Measurements from ENCODE around the gene KLC1.
A peak's percentile ranks its signal among the peaks of the same experiment; 100 is the strongest.

The KLC1 gene

DNA sequence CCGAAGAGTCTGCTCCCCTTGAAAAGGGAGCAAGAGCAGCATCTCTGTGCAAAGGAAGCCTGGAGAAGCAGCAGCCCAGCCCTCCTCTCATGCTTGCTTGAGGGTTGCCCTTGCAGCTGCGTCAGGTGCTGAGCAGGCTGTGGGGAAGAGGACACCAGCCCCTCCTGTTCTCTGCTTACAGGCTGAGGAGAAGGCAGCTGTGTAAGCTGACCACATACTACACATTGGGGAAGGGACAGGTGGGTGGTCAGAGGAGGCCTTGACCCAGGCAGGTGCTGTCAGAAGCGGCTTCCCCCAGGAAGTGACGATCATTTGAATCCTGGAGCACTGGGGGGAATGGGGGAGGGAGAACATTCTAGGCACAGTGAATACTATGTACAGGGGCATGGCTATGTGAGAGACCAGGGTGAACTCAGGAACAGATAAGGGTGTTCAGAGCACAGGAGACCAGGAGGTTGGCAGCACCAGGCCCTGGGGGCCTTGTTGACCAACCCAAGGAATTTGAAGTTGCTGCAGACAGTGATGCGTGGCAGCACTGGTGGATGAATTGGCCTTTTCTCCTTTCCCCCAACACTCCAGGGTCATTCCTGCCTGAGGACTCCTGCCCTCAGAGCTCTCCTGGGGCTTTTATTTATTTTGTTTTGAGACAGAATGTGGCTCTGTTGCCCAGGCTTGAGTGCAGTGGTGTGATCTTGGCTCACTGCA, 2.7 kb upstream of the KLC1 start:
- Histone ChIP-seq H3K4me3 (ENCODE audit: low read depth in 1 of 2, low read length in 1 of 2) (no peak overlapping the region), H3K27ac (no peak overlapping the region), H3K4me1 (ENCODE audit: control insufficient read depth in 1 of 2, insufficient read depth in 1 of 2, low read depth in 1 of 2, low read length in 1 of 2) (peaks cover 21 to 22% of the 10 kb centered on the region in 2 experiments), H3K27me3 (peaks cover 43% of the 10 kb centered on the region), H3K36me3 (no peaks in the 10 kb centered on the region), H3K9me3 (no peaks in the 10 kb centered on the region)
- TF ChIP-seq, protein P1, sequence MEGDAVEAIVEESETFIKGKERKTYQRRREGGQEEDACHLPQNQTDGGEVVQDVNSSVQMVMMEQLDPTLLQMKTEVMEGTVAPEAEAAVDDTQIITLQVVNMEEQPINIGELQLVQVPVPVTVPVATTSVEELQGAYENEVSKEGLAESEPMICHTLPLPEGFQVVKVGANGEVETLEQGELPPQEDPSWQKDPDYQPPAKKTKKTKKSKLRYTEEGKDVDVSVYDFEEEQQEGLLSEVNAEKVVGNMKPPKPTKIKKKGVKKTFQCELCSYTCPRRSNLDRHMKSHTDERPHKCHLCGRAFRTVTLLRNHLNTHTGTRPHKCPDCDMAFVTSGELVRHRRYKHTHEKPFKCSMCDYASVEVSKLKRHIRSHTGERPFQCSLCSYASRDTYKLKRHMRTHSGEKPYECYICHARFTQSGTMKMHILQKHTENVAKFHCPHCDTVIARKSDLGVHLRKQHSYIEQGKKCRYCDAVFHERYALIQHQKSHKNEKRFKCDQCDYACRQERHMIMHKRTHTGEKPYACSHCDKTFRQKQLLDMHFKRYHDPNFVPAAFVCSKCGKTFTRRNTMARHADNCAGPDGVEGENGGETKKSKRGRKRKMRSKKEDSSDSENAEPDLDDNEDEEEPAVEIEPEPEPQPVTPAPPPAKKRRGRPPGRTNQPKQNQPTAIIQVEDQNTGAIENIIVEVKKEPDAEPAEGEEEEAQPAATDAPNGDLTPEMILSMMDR (IDR thresholded peaks at IDR 0.05): no peak

GRCh38 chr14:103627073-103628025, 1.7 kb upstream of the KLC1 start:
- H3K27me3 ChIP-seq: peaks cover 36% of the 10 kb centered on the region
- TF ChIP-seq, protein P1 (IDR thresholded peaks at IDR 0.05): no peak
- no peaks in the 10 kb centered on the region for H3K36me3 ChIP-seq
- peaks cover 21 to 22% of the 10 kb centered on the region in 2 experiments for H3K4me1 ChIP-seq (ENCODE audit: control insufficient read depth in 1 of 2, insufficient read depth in 1 of 2, low read depth in 1 of 2, low read length in 1 of 2)
- no peak overlapping the region for H3K4me3 ChIP-seq (ENCODE audit: low read depth in 1 of 2, low read length in 1 of 2)
- no peaks in the 10 kb centered on the region for H3K9me3 ChIP-seq
- no peak overlapping the region for H3K27ac ChIP-seq

DNA sequence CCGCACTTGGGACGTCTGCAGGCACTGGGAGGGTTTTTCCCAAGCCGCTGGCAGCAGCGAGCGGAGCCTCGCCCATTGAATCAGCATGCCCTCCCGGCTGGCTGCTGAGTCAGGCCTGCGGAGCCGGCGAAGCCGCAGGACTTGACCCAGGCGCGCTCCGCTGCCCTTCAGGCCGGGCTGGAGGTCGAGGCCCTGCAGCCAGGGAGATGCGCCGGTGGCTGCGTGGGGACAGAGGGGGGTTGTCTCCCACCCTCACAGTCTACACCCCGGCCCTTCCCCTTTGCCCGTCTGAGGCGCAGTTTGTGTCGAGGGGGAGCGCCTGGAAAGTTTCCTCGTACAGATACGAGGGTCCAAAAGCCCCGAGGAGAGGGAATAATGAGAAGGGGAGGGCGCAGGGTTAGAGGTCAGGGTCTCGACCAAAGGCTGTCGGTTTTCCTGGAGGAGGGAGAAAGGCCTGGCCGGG, 759 bp upstream of the KLC1 start:
- TF ChIP-seq, protein P1 (IDR thresholded peaks at IDR 0.05): no peak
- no peaks in the 10 kb centered on the region for H3K9me3 ChIP-seq
- H3K36me3 ChIP-seq: no peaks in the 10 kb centered on the region
- H3K27ac ChIP-seq: peak overlapping the region; percentile 87
- peak overlapping the region; percentile 65 to 99 for H3K4me3 ChIP-seq (ENCODE audit: low read depth in 1 of 2, low read length in 1 of 2)
- H3K4me1 ChIP-seq (ENCODE audit: control insufficient read depth in 1 of 2, insufficient read depth in 1 of 2, low read depth in 1 of 2, low read length in 1 of 2): peaks cover 21 to 22% of the 10 kb centered on the region in 2 experiments
- H3K27me3 ChIP-seq: peaks cover 30% of the 10 kb centered on the region

- H3K9me3 ChIP-seq: no peaks in the 10 kb centered on the region
- H3K36me3 ChIP-seq: no peaks in the 10 kb centered on the region
- H3K27ac ChIP-seq: peak overlapping the region; percentile 87
- peaks cover 16% of the 10 kb centered on the region for H3K27me3 ChIP-seq
- TF ChIP-seq, protein P1 (IDR thresholded peaks at IDR 0.05): no peak
- peak overlapping the region; percentile 65 to 99 for H3K4me3 ChIP-seq (ENCODE audit: low read depth in 1 of 2, low read length in 1 of 2)
- peaks cover 21 to 22% of the 10 kb centered on the region in 2 experiments for H3K4me1 ChIP-seq (ENCODE audit: control insufficient read depth in 1 of 2, insufficient read depth in 1 of 2, low read depth in 1 of 2, low read length in 1 of 2)
Observed at GRCh38 chr14:103629503-103630121, 601 bp downstream of the KLC1 start.

- H3K27me3 ChIP-seq: peaks cover 7% of the 10 kb centered on the region
- no peaks in the 10 kb centered on the region for H3K36me3 ChIP-seq
- peak overlapping the region; percentile 65 to 99 for H3K4me3 ChIP-seq (ENCODE audit: low read depth in 1 of 2, low read length in 1 of 2)
- H3K27ac ChIP-seq: no peak overlapping the region
- peaks cover 18 to 21% of the 10 kb centered on the region in 2 experiments for H3K4me1 ChIP-seq (ENCODE audit: control insufficient read depth in 1 of 2, insufficient read depth in 1 of 2, low read depth in 1 of 2, low read length in 1 of 2)
- TF ChIP-seq, protein P1 (IDR thresholded peaks at IDR 0.05): no peak
- H3K9me3 ChIP-seq: no peaks in the 10 kb centered on the region
Observed at GRCh38 chr14:103630364-103631108, 1.5 kb downstream of the KLC1 start.

Data from neutrophil (primary cell).